ENCODE measurements around the gene ZNF366.

ZNF366 gene

GRCh38 chr5:72518001-72518683 is 10.9 kb upstream of the ZNF366 start:
- Histone ChIP-seq H3K4me3 (ENCODE audit: low read depth, low read length) (no peak overlapping the region), H3K79me2 (ENCODE audit: control insufficient read depth, insufficient read depth, low read length, unreplicated experiment) (no peaks in the 10 kb centered on the region), H3K27ac (ENCODE audit: low read depth, low read length) (peak overlapping the region; percentile 40; the same call in 1 of the 2 replicates), H3K27me3 (ENCODE audit: insufficient read depth, low read length) (no peaks in the 10 kb centered on the region), H2AFZ (ENCODE audit: low read length, unreplicated experiment) (peak overlapping the region; percentile 80), H3K36me3 (ENCODE audit: insufficient read depth, low read length) (peaks cover 8% of the 10 kb centered on the region), H3K4me1 (ENCODE audit: control insufficient read depth, insufficient read depth, low read length, unreplicated experiment) (peaks cover 5% of the 10 kb centered on the region)

GRCh38 chr5:72516916-72517315 is 9.7 kb upstream of the ZNF366 start:
- Histone ChIP-seq H3K27ac (ENCODE audit: low read depth, low read length) (no peak overlapping the region), H3K4me3 (ENCODE audit: low read depth, low read length) (no peak overlapping the region), H3K36me3 (ENCODE audit: insufficient read depth, low read length) (no peaks in the 10 kb centered on the region; the same call in 1 of the 2 replicates), H2AFZ (ENCODE audit: low read length, unreplicated experiment) (no peak overlapping the region), H3K79me2 (ENCODE audit: control insufficient read depth, insufficient read depth, low read length, unreplicated experiment) (no peaks in the 10 kb centered on the region), H3K4me1 (ENCODE audit: control insufficient read depth, insufficient read depth, low read length, unreplicated experiment) (peaks cover 9% of the 10 kb centered on the region), H3K27me3 (ENCODE audit: insufficient read depth, low read length) (no peaks in the 10 kb centered on the region)

GRCh38 chr5:72515211-72515610 is 8.0 kb upstream of the ZNF366 start:
- Histone ChIP-seq H3K36me3 (ENCODE audit: insufficient read depth, low read length) (no peaks in the 10 kb centered on the region), H3K4me1 (ENCODE audit: control insufficient read depth, insufficient read depth, low read length, unreplicated experiment) (peaks cover 26% of the 10 kb centered on the region), H2AFZ (ENCODE audit: low read length, unreplicated experiment) (no peak overlapping the region), H3K27me3 (ENCODE audit: insufficient read depth, low read length) (no peaks in the 10 kb centered on the region), H3K4me3 (ENCODE audit: low read depth, low read length) (no peak overlapping the region), H3K27ac (ENCODE audit: low read depth, low read length) (no peak overlapping the region), H3K79me2 (ENCODE audit: control insufficient read depth, insufficient read depth, low read length, unreplicated experiment) (no peaks in the 10 kb centered on the region)

- Histone ChIP-seq H3K27ac (ENCODE audit: low read depth, low read length) (no peak overlapping the region), H3K79me2 (ENCODE audit: control insufficient read depth, insufficient read depth, low read length, unreplicated experiment) (no peaks in the 10 kb centered on the region), H3K4me1 (ENCODE audit: control insufficient read depth, insufficient read depth, low read length, unreplicated experiment) (peaks cover 27% of the 10 kb centered on the region), H3K27me3 (ENCODE audit: insufficient read depth, low read length) (no peaks in the 10 kb centered on the region), H2AFZ (ENCODE audit: low read length, unreplicated experiment) (no peak overlapping the region), H3K36me3 (ENCODE audit: insufficient read depth, low read length) (no peaks in the 10 kb centered on the region), H3K4me3 (ENCODE audit: low read depth, low read length) (no peak overlapping the region)
These were observed 5.3 kb upstream of the ZNF366 start for GRCh38 chr5:72512593-72512860.

- H3K36me3 ChIP-seq (ENCODE audit: insufficient read depth, low read length) = no peaks in the 10 kb centered on the region
- H2AFZ ChIP-seq (ENCODE audit: low read length, unreplicated experiment) = peak overlapping the region; percentile 26
- no peaks in the 10 kb centered on the region for H3K79me2 ChIP-seq (ENCODE audit: control insufficient read depth, insufficient read depth, low read length, unreplicated experiment)
- H3K27ac ChIP-seq (ENCODE audit: low read depth, low read length) = peak overlapping the region; percentile 89
- peak overlapping the region; percentile 5; the same call in 1 of the 2 replicates for H3K4me3 ChIP-seq (ENCODE audit: low read depth, low read length)
- peaks cover 27% of the 10 kb centered on the region for H3K4me1 ChIP-seq (ENCODE audit: control insufficient read depth, insufficient read depth, low read length, unreplicated experiment)
- no peaks in the 10 kb centered on the region for H3K27me3 ChIP-seq (ENCODE audit: insufficient read depth, low read length)
These were observed 4.8 kb upstream of the ZNF366 start for GRCh38 chr5:72511774-72512592.

GRCh38 chr5:72511366-72511765 is 4.2 kb upstream of the ZNF366 start:
- Histone ChIP-seq H3K36me3 (ENCODE audit: insufficient read depth, low read length) (no peaks in the 10 kb centered on the region), H2AFZ (ENCODE audit: low read length, unreplicated experiment) (peak overlapping the region; percentile 26), H3K27me3 (ENCODE audit: insufficient read depth, low read length) (no peaks in the 10 kb centered on the region), H3K4me1 (ENCODE audit: control insufficient read depth, insufficient read depth, low read length, unreplicated experiment) (peaks cover 27% of the 10 kb centered on the region), H3K79me2 (ENCODE audit: control insufficient read depth, insufficient read depth, low read length, unreplicated experiment) (no peaks in the 10 kb centered on the region), H3K4me3 (ENCODE audit: low read depth, low read length) (peak overlapping the region; percentile 5; the same call in 1 of the 2 replicates), H3K27ac (ENCODE audit: low read depth, low read length) (peak overlapping the region; percentile 89)

GRCh38 chr5:72510610-72511181 is 3.5 kb upstream of the ZNF366 start:
- H2AFZ ChIP-seq (ENCODE audit: low read length, unreplicated experiment) = peak overlapping the region; percentile 67
- H3K36me3 ChIP-seq (ENCODE audit: insufficient read depth, low read length) = no peaks in the 10 kb centered on the region
- no peaks in the 10 kb centered on the region for H3K79me2 ChIP-seq (ENCODE audit: control insufficient read depth, insufficient read depth, low read length, unreplicated experiment)
- peaks cover 32% of the 10 kb centered on the region for H3K4me1 ChIP-seq (ENCODE audit: control insufficient read depth, insufficient read depth, low read length, unreplicated experiment)
- no peaks in the 10 kb centered on the region for H3K27me3 ChIP-seq (ENCODE audit: insufficient read depth, low read length)
- peak overlapping the region; percentile 89 for H3K27ac ChIP-seq (ENCODE audit: low read depth, low read length)
- 0 out of 2 replicates have a peak overlapping the region, but pooled peaks have one; percentile 5 for H3K4me3 ChIP-seq (ENCODE audit: low read depth, low read length)

GRCh38 chr5:72509401-72509800 is 2.2 kb upstream of the ZNF366 start:
- Histone ChIP-seq H2AFZ (ENCODE audit: low read length, unreplicated experiment) (no peak overlapping the region), H3K4me3 (ENCODE audit: low read depth, low read length) (no peak overlapping the region), H3K27me3 (ENCODE audit: insufficient read depth, low read length) (no peaks in the 10 kb centered on the region), H3K4me1 (ENCODE audit: control insufficient read depth, insufficient read depth, low read length, unreplicated experiment) (peaks cover 45% of the 10 kb centered on the region), H3K79me2 (ENCODE audit: control insufficient read depth, insufficient read depth, low read length, unreplicated experiment) (no peaks in the 10 kb centered on the region), H3K36me3 (ENCODE audit: insufficient read depth, low read length) (no peaks in the 10 kb centered on the region), H3K27ac (ENCODE audit: low read depth, low read length) (no peak overlapping the region)

GRCh38 chr5:72508241-72509170 is 1.3 kb upstream of the ZNF366 start:
- H3K27ac ChIP-seq (ENCODE audit: low read depth, low read length) = no peak overlapping the region
- peaks cover 54% of the 10 kb centered on the region for H3K4me1 ChIP-seq (ENCODE audit: control insufficient read depth, insufficient read depth, low read length, unreplicated experiment)
- no peak overlapping the region for H3K4me3 ChIP-seq (ENCODE audit: low read depth, low read length)
- H3K36me3 ChIP-seq (ENCODE audit: insufficient read depth, low read length) = no peaks in the 10 kb centered on the region
- H3K79me2 ChIP-seq (ENCODE audit: control insufficient read depth, insufficient read depth, low read length, unreplicated experiment) = no peaks in the 10 kb centered on the region
- no peak overlapping the region for H2AFZ ChIP-seq (ENCODE audit: low read length, unreplicated experiment)
- no peaks in the 10 kb centered on the region for H3K27me3 ChIP-seq (ENCODE audit: insufficient read depth, low read length)

GRCh38 chr5:72507907-72508238 is 663 bp upstream of the ZNF366 start:
- Histone ChIP-seq H3K4me3 (ENCODE audit: low read depth, low read length) (no peak overlapping the region), H3K4me1 (ENCODE audit: control insufficient read depth, insufficient read depth, low read length, unreplicated experiment) (peaks cover 59% of the 10 kb centered on the region), H3K79me2 (ENCODE audit: control insufficient read depth, insufficient read depth, low read length, unreplicated experiment) (no peaks in the 10 kb centered on the region), H2AFZ (ENCODE audit: low read length, unreplicated experiment) (no peak overlapping the region), H3K27ac (ENCODE audit: low read depth, low read length) (no peak overlapping the region), H3K36me3 (ENCODE audit: insufficient read depth, low read length) (no peaks in the 10 kb centered on the region), H3K27me3 (ENCODE audit: insufficient read depth, low read length) (no peaks in the 10 kb centered on the region)
